Measurements from ENCODE around the gene ZNF839.

Gene ZNF839

DNA sequence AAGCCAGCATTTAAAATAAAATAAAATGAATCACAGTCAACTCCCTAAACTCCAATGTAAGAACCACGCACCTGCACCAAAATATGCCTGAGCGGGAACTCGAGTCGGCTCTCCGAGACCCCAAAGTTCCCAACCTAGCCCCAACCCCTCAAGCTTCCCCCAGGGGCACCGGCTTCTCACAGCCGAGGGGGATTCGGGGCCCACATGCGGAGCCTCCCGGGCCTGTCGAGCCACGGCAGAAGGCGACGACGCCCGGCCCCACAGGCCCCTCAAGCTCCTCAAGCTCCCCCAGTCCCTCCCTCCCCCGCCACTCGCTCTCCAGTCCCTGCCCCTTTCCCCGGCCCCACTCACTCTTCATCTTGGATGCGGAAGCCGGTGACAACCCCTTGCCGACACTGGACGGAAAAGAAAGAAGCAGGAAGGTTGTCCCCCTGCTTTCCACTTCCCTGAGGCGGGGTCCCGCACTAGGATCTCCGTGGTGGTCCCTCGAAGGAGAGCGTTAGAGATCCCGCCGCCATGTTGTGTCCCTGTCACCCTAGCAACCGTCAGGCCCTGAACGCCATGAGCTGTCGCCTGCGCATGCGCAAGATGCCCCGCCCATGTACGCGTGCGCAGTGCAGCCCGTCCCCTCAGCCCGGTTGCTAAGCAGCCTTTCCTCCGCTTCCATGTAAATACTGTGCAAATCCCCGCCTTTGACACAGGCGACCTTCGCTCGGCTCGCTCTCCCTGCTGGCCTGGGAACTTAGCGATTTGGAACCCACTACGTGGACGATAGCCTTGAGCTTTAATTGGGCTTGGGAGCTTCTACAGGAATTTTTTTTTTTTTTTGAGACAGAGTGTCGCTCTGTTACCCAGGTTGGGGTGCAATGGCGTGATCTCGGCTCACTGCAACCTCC lies 14.7 kb upstream of the ZNF839 start, which contains the start of gene MOK:
Gene MOK, minus strand, starts transcription at position 554 of the 896 bp plus-strand sequence. Its CDS starts 196 bp downstream, at position 358.
- DNase-seq (ENCODE audit: low read depth in 2 of 2), result peak; percentile 98 to 99
- TF ChIP-seq CTCF (IDR thresholded peaks at IDR 0.05; ENCODE audit: low read depth, low read length), result no peak
- peak within 1 kb of the TSS; percentile 73 to 83 for H3K4me3 ChIP-seq (replicated peaks in 1 of 2; ENCODE audit: low read depth in 2 of 2, low read length in 2 of 2)

DNA sequence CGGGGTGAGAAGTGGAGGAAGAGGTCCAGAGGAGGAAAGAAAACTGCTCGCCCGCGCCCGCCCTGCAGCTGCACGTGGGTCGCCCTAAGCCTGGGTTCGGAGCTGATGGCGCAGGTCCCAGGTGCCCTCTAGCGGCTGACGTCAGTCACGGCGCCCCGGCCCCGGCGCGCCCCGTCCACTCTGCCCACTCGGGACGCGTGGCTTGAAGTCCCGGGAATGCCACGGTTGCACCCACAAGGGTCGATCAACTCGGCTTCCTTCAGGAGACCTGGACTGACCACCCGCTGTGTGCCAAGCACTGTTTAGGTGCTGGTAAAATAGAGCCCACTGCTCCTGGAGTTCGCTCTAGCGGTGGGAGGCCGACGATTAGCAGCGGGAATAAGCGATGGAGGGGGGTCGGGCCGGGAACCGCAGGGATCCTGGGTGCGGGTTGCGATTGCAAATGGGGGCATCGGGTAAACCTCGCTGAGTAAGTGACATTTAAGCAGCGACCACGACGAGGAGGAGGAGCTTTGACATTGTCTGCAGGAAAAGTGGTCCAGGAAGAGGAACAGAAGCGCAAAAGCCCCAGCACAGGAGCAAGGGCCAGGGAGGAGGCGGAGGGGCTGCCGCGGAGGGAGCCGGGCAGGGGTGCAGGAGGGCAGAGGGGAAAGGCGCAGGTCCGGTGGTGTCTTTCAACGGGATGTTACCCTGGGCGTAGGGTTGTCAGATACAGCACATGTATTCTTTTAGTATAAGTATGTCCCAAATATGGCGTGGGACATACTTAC lies 5.1 kb upstream of the ZNF839 start:
- H3K4me3 ChIP-seq (replicated peaks in 1 of 2; ENCODE audit: low read depth in 2 of 2, low read length in 2 of 2), result peak overlapping the region; percentile 43 to 47
- peak; percentile 89 to 90 for DNase-seq (ENCODE audit: low read depth in 2 of 2)
- TF ChIP-seq CTCF (IDR thresholded peaks at IDR 0.05; ENCODE audit: low read depth, low read length), result peak; percentile 86

- no peak overlapping the region for H3K4me3 ChIP-seq (replicated peaks in 1 of 2; ENCODE audit: low read depth in 2 of 2, low read length in 2 of 2)
- no peak for DNase-seq (ENCODE audit: low read depth in 2 of 2)
Observed at GRCh38 chr14:102315121-102315520, 4.4 kb upstream of the ZNF839 start.

GRCh38 chr14:102316338-102316742 lies 3.2 kb upstream of the ZNF839 start:
- H3K4me3 ChIP-seq (replicated peaks in 1 of 2; ENCODE audit: low read depth in 2 of 2, low read length in 2 of 2), result peak overlapping the region; percentile 31 to 42
- DNase-seq (ENCODE audit: low read depth in 2 of 2), result peak; percentile 83 to 86
- TF ChIP-seq CTCF (IDR thresholded peaks at IDR 0.05; ENCODE audit: low read depth, low read length), result no peak

More at GRCh38 chr14:102315121-102315520, 4.4 kb upstream of the ZNF839 start:
- no peak for TF ChIP-seq CTCF (IDR thresholded peaks at IDR 0.05; ENCODE audit: low read depth, low read length)

DNA sequence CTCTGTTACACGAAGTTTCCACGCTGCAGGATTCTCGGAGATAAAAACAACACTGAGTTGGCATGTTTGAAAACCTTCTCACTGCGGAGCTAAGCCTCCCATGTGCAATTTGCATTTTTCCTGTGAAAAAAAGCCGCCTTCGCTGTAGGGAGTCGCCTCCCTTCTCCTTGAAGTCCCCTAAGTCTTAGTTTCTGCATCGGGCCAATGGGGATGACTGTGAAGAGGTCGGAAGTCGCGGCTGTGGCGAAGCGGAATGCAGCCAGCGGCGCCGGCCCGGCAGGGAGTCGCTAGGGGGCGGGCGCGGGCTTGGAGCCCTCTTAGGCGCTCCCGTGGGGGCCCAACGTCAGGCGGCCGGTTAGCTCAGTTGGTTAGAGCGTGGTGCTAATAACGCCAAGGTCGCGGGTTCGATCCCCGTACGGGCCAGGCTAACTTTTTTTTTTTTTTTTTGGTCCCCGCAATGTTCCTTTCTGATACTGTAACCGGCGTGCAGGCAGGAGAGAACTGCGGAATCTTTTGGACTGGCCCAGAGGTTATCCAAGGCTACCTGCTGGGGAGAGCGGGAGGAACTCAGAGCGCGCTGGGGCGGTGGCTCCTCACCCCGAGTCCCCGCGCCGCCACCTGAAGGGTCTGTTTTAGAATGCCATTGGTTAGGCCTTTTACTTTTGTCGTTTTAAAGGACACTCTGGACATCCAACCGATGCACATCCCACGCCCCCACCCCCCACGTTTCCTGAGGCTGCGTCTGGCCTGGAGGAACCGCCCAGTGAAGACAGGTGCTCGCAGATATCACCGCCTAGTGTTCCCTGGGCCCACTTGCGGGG lies 2.6 kb upstream of the ZNF839 start:
- TF ChIP-seq CTCF (IDR thresholded peaks at IDR 0.05; ENCODE audit: low read depth, low read length), result peak; percentile 65
- peak overlapping the region; percentile 55 to 58 for H3K4me3 ChIP-seq (replicated peaks in 1 of 2; ENCODE audit: low read depth in 2 of 2, low read length in 2 of 2)
- DNase-seq (ENCODE audit: low read depth in 2 of 2), result peak; percentile 95
